Heart left ventricle (tissue), 16 donors: Measurements from ENCODE around the gene SYT12. TPM values are rescaled to one million over a fixed set of nuclear protein-coding genes. Genes with fewer than 3 reads are reported as not detected.
"Not testable (repeated sequence)": the region's sequence is repeated elsewhere in the genome, so short reads cannot be mapped to it uniquely, and the experiment has no call there.

Source experiments
- ATAC-seq, 4 donors: fragments of 200-7000 bp; cut with Tn5 transposase; one replicate each; pipeline ENCODE4 v1.9.1; 2020 to 2022; ENCODE audit warnings: moderate library complexity in 4 of 4, mild to moderate bottlenecking in 3 of 4, moderate number of reproducible peaks in 1 of 4
- DNase-seq, 5 donors: peaks; one replicate each; pipeline ENCODE4 v3.0.0-alpha.2; 2020
- H3K27ac ChIP-seq, 12 donors: fragments of 200-600 bp; sonication (generic) in 4 of 12; one replicate each; pipeline versions ENCODE4 v1.5.0 to v1.8.0; 2016 to 2022; ENCODE audit warnings: mild to moderate bottlenecking in 2 of 12
- H3K27me3 ChIP-seq, 9 donors: fragments of 200-600 bp; sonication (generic) in 2 of 9; one replicate each; pipeline versions ENCODE4 v1.5.1 to v1.8.0; 2016 to 2022; ENCODE audit warnings: mild to moderate bottlenecking in 3 of 9
- H3K36me3 ChIP-seq, 9 donors: fragments of 200-600 bp; sonication (generic) in 2 of 9; one replicate each; pipeline versions ENCODE4 v1.5.0 to v1.8.0; 2018 to 2022; ENCODE audit warnings: mild to moderate bottlenecking in 2 of 9
- H3K4me1 ChIP-seq, 12 donors: fragments of 200-600 bp; sonication (generic) in 4 of 12; one replicate each; pipeline versions ENCODE4 v1.5.0 to v1.8.0; 2016 to 2022; ENCODE audit warnings: mild to moderate bottlenecking in 3 of 12
- H3K4me3 ChIP-seq, 12 donors: fragments of 200-600 bp; sonication (generic) in 4 of 12; one replicate each; pipeline versions ENCODE4 v1.5.0 to v1.8.0; 2017 to 2022; ENCODE audit warnings: mild to moderate bottlenecking in 9 of 12, moderate library complexity in 4 of 12
- H3K9me3 ChIP-seq, 12 donors: fragments of 200-600 bp; sonication (generic) in 4 of 12; one replicate each; pipeline versions ENCODE4 v1.5.0 to v1.8.0; 2016 to 2022; ENCODE audit warnings: mild to moderate bottlenecking in 1 of 12
- CTCF ChIP-seq, 12 donors: fragments of 200-600 bp; sonication (generic) in 4 of 12; IDR thresholded peaks; one replicate each; pipeline versions ENCODE4 v1.5.0 to v1.8.0; 2018 to 2022; ENCODE audit warnings: antibody characterized with exemption in 12 of 12, mild to moderate bottlenecking in 5 of 12
- POLR2A ChIP-seq, 2 donors: fragments of 450-650 bp; IDR thresholded peaks; one replicate each; pipeline ENCODE4 v1.6.1; 2017; ENCODE audit warnings: antibody characterized with exemption in 2 of 2, mild to moderate bottlenecking in 2 of 2, moderate library complexity in 2 of 2
- WGBS, 4 donors: extraction: QIAGEN DNeasy Blood & Tissue Kit in 2 of 4; methylation state at CpG; one replicate each; pipeline versions ENCODE4 v1.1.5 to v1.1.7; 2013 to 2018; 5-methylcytosine and 5-hydroxymethylcytosine counted together
- intact Hi-C, 10 donors: fragments of 100-400 bp; cut with DNase I; formaldehyde crosslinking; loops; one replicate each; pipeline versions ENCODE4 v1.11.1 to v1.14.2; 2022
- polyA plus RNA-seq, 2 donors: library from polyadenylated mRNA; stranded (reverse); fragments of 200-250 nt; gene quantifications; one replicate each; pipeline ENCODE4 v1.2.3, GENCODE V29; 2013
- total RNA-seq, 9 donors: library from RNA; depleted of rRNA in 2 of 9; stranded (reverse); fragments of >200 nt in 2 of 9; fragmentation: NEBNext Ultra II Directional in 3 of 9; extraction: Animal tissue kit (Norgen Biotek cat#: 25700) in 3 of 9; gene quantifications; one replicate each; pipeline versions ENCODE4 v1.1.0 to v1.2.4, GENCODE V29; 2016 to 2023
- donor health status: ischemic (EF 13 %, LVEDD 7.1; RV severe dilation, severe dysfunction).
- donor health status: healthy with polysubstance abuse.
- donor health status: DM: no; HTN: yes; CAD: no.
- donor health status: DM: no; HTN: no; CAD: no.
- donor health status: ischemic (EF 25% LVEDD 6.9; RV normal size, moderate dysfunction).
- donor health status: ischemic (EF 25% LVEDD 5.7; RV mildly dilated, moderate dysfunction).
- donor health status: healthy.
- donor health status: DM: yes; HTN: yes; CAD: no.
- donor health status: ischemic (EF 35%, LVEDD 5.7; RV mildly dilated, moderate dysfunction).
- donor health status: nonischemic (EF 11% LVEDD 7.7; RV severe dilation, severe dysfunction).
- donor health status: DM: yes; HTN: yes; CAD: no.
- donor health status: PGD.
- donor health status: ischemic (EF 29% LVEDD 5.4; RV normal size, mild dysfunction).
- donor health status: nonischemic (EF 23%, LVEDD 6.1; RV moderate dilation, normal function).

Gene SYT12
- total and polyA plus RNA-seq, 11 donors: 0.04 to 2.2 (median 0.40) TPM; not detected in 2

- Histone ChIP-seq H3K27ac (peak overlapping the region in 1 of 12 donors; percentile 31), H3K36me3 (no peaks in the 10 kb centered on the region), H3K4me3 (no peak overlapping the region), H3K9me3 (no peaks in the 10 kb centered on the region), H3K27me3 (no peaks in the 10 kb centered on the region), H3K4me1 (peaks cover 0 to 30% (median 12%) of the 10 kb centered on the region in 12 donors)
- TF ChIP-seq CTCF (IDR thresholded peaks at IDR 0.05) (no peak), POLR2A (IDR thresholded peaks at IDR 0.05) (no peak)
- intact Hi-C loops: no loop called here
- 65 to 80% (median 70%) methylated on average over 8 of the region's 8 CpGs for WGBS, 4 donors
- DNase-seq (peak in 4 of 5 donors; percentile 52 to 86 (median 82)), ATAC-seq (peak; percentile 86 to 94 (median 92))
These were observed 37.3 kb upstream of the SYT12 start for GRCh38 chr11:66985508-66986177.

DNA sequence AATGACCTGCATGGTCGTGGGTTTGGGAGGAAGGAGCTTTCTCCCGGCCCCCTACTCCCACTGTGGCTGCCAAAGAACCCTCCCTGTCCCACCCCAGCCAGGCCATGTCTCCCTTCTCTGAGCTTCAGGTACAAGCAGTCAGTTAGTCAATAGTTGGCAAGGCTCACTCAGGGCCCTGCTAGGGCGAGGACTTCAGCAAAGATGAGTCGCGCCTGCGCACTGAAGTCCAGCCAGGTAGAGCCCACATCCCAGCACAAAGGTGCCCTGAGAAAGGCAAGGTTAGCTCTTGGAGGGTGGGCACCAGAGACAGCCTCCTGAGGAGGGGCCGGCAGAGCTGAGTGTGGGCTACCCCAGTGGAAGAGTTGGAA lies 36.8 kb upstream of the SYT12 start:
- Histone ChIP-seq H3K9me3 (no peaks in the 10 kb centered on the region), H3K4me3 (no peak overlapping the region), H3K4me1 (peaks cover 0 to 28% (median 12%) of the 10 kb centered on the region in 12 donors), H3K27ac (peak overlapping the region in 1 of 12 donors; percentile 31), H3K36me3 (no peaks in the 10 kb centered on the region), H3K27me3 (no peaks in the 10 kb centered on the region)
- DNase-seq: no peak
- 84 to 90% (median 89%) methylated on average over 7 of the region's 7 CpGs for WGBS, 4 donors
- peak in 2 of 4 donors; percentile 3 to 17 for ATAC-seq
- intact Hi-C loops: no loop called here
- TF ChIP-seq POLR2A (IDR thresholded peaks at IDR 0.05): no peak
- TF ChIP-seq CTCF (IDR thresholded peaks at IDR 0.05): no peak

GRCh38 chr11:66987158-66987620 lies 35.7 kb upstream of the SYT12 start:
- no peak overlapping the region for H3K27ac ChIP-seq
- TF ChIP-seq POLR2A (IDR thresholded peaks at IDR 0.05): no peak
- no peak for TF ChIP-seq CTCF (IDR thresholded peaks at IDR 0.05)
- H3K4me1 ChIP-seq: peaks cover 0 to 18% (median 2%) of the 10 kb centered on the region in 12 donors
- peak in 2 of 4 donors; percentile 6 for ATAC-seq
- H3K9me3 ChIP-seq: no peaks in the 10 kb centered on the region
- H3K36me3 ChIP-seq: no peaks in the 10 kb centered on the region
- no peaks in the 10 kb centered on the region for H3K27me3 ChIP-seq
- intact Hi-C loops: no loop called here
- DNase-seq: peak in 1 of 5 donors; percentile 45
- WGBS, 4 donors: 77 to 86% (median 80%) methylated on average over 5 to 6 of the region's 6 CpGs
- no peak overlapping the region for H3K4me3 ChIP-seq

- Histone ChIP-seq H3K36me3 (no peaks in the 10 kb centered on the region), H3K27ac (no peak overlapping the region), H3K4me3 (no peak overlapping the region), H3K4me1 (peaks cover 0 to 16% (median 0%) of the 10 kb centered on the region in 12 donors), H3K9me3 (no peaks in the 10 kb centered on the region), H3K27me3 (no peaks in the 10 kb centered on the region)
- TF ChIP-seq POLR2A (IDR thresholded peaks at IDR 0.05) (no peak), CTCF (IDR thresholded peaks at IDR 0.05) (no peak)
- 81 to 85% (median 83%) methylated on average over 13 of the region's 13 CpGs for WGBS, 4 donors
- no peak for DNase-seq
- intact Hi-C loops: no loop called here
- ATAC-seq: no peak
These were observed 34.9 kb upstream of the SYT12 start for GRCh38 chr11:66987924-66988637.

DNA sequence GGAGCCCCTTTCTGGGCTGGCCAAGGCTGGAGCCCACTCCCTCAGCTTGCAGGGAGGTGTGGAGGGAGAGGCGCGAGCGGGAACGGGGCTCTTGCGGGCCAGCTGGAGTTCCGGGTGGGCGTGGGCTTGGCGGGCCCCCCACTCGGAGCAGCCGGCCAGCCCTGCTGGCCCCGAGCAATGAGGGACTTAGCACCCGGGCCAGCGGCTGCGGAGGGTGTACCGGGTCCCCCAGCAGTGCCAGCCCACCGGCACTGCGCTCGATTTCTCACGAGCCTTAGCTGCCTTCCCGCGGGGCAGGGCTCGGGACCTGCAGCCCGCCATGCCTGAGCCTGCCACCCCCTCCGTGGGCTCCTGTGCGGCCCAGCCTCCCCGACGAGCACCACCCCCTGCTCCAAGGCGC lies 34.2 kb upstream of the SYT12 start:
- ATAC-seq, H3K27me3 ChIP-seq, DNase-seq, H3K4me3 ChIP-seq, H3K36me3 ChIP-seq, H3K9me3 ChIP-seq, intact Hi-C loops, H3K27ac ChIP-seq: not testable (repeated sequence)
- peaks cover 0 to 16% (median 0%) of the 10 kb centered on the region in 12 donors for H3K4me1 ChIP-seq
- 95 to 97% (median 95%) methylated on average over 13 to 28 of the region's 28 CpGs; no CpG with 5 or more reads in 1 of the 4 donors for WGBS, 4 donors

DNA sequence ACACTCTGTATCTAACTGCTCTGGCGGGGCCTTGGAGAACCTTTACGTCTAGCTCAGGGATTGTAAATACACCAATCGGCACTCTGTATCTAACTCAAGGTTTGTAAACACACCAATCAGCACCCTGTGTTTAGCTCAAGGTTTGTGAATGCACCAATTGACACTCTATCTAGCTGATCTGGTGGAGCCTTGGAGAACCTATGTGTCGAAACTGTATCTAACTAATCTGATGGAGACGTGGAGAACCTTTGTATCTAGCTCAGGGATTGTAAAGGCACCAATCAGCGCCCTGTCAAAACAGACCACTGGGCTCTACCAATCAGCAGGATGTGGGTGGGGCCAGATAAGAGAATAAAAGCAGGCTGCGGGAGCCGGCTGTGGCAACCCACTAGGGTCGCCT lies 33.6 kb upstream of the SYT12 start:
- H3K27me3 ChIP-seq, H3K27ac ChIP-seq, H3K36me3 ChIP-seq, DNase-seq, ATAC-seq, H3K4me3 ChIP-seq, H3K9me3 ChIP-seq, intact Hi-C loops: not testable (repeated sequence)
- WGBS, 4 donors: 71 to 81% (median 77%) methylated on average over 9 of the region's 9 CpGs
- peaks cover 0 to 12% (median 0%) of the 10 kb centered on the region in 12 donors for H3K4me1 ChIP-seq
